ENCODE measurements around the gene RPS8.
A peak's percentile ranks its signal among the peaks of the same experiment; 100 is the strongest.
"Not testable (repeated sequence)": the region's sequence is repeated elsewhere in the genome, so short reads cannot be mapped to it uniquely, and the experiment has no call there.

Gene RPS8

DNA sequence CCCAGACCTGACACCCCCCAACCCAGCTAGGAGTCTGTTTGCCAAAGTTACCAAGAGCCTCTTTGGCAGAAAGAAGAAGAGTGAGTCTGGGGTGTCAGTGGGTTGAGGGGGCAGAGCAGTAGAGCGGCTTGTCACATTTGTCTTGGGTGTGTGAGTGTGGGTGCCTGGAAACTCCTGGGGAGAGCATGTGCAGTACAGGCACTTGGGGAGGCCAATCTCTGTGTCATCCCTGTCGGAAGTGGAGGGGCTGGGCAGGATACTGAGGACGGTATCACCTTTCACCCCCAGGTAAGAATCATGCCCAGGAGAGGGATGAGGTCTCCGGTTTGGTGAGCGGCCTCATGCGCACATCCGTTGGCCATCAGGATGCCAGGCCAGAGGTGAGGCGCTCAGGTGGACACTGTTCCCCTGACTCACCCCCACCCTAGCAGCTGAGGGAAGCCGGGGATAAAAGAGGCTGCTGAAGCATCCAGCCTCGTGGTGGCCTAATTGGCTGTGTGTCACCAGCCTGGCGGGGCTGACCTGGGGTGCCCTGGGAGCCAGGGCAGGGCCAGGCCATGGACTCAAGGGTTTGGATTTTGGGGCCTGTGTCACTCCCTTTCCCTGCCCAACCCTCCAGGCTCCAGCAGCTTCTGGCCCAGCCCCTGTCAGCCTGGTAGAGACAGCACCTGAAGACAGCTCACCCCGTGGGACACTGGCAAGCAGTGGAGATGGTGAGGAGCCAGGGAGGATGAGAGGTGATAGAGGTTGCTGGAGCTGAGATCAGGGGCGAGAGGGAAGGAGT lies 28.2 kb downstream of the RPS8 start:
- DNase-seq, result no peak

DNA sequence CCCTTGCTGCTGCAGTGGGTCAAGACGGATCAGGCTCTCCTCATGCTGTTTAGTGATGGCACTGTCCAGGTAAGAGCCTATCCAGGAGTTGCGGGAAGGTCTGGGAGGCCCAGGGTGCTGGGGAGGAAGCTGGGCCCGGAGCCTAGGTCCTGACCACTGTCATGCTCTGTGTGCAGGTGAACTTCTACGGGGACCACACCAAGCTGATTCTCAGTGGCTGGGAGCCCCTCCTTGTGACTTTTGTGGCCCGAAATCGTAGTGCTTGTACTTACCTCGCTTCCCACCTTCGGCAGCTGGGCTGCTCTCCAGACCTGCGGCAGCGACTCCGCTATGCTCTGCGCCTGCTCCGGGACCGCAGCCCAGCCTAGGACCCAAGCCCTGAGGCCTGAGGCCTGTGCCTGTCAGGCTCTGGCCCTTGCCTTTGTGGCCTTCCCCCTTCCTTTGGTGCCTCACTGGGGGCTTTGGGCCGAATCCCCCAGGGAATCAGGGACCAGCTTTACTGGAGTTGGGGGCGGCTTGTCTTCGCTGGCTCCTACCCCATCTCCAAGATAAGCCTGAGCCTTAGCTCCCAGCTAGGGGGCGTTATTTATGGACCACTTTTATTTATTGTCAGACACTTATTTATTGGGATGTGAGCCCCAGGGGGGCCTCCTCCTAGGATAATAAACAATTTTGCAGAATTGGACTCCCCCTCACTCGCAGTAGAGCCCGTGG lies 30.1 kb downstream of the RPS8 start:
- no peak for DNase-seq

DNA sequence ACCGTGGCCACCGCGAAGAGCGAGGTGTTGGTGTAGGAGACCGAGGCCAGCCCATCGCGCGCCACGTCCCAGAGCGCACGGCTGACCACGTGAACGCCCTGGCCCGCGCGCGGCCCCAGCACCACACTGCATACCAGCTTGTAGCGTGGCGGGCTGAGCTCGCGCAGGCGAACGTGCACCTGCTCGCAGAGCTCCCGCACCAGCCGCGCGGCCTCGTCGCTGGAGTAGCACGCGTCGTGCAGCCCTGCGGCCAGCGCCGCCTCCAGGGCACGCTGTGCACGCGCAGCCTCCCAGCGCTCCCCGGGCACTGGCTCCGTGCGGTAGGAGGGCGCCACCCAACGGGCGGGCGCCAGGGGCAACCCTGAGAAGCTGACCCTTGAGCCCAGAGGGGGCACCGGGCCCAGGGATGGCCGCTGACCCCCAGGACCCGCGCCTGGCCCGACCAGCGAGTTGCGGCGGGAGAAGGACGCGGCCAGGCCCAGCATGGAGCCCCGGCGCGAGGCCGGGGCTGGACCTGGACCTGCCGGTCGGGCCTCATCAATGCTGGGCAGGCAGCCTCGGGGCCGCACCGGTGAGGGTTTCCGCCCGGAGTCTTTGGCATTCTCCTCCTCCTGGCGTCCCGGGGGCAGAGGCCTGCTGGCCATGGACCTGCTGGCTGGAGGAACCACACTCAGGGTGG lies 30.8 kb downstream of the RPS8 start:
- DNase-seq, result no peak

DNA sequence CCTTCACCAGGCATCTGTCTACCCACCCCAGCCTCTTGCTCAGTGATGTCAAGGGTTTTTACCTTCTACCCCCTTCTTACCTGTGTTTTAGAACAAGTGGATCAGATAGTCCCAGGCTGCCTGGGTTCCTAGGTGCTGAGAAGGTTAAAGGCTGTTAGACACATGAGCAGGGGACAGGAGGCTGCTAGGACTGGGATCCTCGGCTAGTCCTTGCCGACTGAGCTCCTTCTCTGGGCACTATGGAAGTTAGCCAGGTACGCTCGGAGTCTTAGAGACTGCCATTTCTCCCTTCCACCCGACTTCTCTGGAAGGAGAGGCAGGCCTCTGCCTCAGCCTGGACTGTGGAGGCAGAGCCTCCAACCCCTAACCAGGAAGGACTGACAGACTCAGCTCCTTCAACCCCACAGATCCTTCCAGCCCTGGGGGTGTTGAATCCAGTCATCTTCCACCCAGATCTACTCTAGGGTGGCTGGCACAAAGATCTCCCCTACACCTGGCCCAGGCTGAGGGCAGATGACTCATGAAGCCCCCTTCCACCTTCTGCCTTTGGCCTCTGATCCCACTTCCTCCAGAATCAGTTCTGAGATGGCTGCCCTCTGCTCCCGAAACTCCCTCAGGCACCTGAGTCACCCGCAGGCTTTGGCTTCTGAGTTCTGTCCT lies 31.5 kb downstream of the RPS8 start, which contains the start of gene DYNLT4:
Gene DYNLT4, minus strand, starts transcription at position 648 of the 660 bp plus-strand sequence. CDS start 683 bp downstream, outside the sequence.
- DNase-seq, result no peak

DNA sequence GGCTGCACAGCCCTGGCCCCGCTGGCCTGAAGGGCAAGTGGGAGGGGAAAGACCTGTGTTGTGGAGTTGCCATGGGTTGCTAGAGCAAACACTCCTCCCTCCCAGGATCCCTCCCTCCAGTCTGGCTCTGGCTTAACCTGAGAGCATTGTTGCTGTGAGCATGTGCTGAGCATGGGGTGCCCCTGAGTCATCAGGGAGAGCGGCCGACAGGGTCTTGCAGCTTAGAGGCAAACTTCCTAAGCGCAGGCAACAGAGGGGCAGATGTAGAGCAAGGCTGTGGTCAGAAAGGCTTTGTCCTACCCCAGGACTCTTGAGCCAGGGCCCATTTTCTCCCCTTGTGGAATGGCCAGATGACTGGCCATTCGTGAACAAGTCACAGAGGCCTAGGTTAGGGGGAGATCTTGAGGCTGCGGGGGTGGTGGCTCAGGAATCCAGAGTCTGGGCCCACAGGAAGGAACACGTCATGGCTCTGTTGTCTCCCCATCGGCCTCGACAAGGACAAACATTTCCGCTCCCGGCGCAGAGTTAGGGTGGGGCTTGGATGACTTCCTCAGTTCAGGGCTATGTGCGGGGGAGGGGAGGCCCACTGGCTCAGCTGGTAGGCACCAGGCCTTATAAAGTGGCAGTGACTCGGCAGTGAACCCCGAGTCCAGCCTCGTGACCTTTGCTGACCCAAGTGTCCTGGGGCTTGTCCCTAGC lies 32.2 kb downstream of the RPS8 start:
- DNase-seq, result peak; percentile 80

DNA sequence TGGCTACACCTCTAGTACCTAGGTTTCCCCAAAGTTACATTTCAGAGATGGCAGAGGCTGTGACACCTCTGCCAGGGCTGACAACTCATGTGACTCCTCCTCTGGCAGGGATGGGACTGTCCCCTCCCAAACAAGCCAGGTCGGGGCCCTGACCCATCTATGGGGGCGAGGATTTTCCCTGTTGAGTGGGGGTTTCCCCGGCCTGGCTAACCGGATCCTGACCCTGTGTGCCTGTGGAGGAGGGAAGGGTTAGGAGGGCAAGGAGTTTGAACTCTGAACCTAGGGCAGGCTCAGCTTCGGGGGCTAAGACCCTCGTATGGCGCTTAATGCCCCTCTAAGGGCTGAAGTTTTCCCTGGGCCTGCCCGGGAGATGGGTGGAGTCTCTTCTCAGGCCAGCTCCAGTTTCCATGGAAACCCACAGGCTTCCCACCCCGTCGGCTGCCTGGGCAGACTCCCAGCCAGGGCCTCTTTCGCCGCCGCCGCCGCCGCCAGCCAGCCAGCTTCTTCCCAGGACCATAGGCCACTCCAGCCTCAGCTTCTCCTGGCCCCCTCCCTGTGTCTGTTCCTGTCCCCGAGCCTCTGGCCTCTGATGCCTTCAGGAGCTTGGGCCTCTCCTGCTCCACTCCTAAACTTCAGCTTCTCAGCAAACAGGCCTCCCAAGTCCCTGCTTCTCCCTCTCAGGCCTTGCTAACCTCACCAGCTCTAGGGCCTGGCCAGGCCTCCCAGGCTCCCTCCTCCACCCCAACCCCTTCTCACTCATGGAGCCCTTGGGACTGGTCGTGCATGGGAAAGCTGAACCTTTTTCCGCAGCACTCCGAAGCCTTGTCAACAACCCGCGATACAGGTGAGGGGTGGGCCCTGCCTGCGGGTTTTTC lies 33.0 kb downstream of the RPS8 start, which contains the start of gene BTBD19:
Gene BTBD19, plus strand, starts transcription at position 461 of the 875 bp plus-strand sequence. Its CDS starts 298 bp downstream, at position 759.
- peak; percentile 77 for DNase-seq

DNA sequence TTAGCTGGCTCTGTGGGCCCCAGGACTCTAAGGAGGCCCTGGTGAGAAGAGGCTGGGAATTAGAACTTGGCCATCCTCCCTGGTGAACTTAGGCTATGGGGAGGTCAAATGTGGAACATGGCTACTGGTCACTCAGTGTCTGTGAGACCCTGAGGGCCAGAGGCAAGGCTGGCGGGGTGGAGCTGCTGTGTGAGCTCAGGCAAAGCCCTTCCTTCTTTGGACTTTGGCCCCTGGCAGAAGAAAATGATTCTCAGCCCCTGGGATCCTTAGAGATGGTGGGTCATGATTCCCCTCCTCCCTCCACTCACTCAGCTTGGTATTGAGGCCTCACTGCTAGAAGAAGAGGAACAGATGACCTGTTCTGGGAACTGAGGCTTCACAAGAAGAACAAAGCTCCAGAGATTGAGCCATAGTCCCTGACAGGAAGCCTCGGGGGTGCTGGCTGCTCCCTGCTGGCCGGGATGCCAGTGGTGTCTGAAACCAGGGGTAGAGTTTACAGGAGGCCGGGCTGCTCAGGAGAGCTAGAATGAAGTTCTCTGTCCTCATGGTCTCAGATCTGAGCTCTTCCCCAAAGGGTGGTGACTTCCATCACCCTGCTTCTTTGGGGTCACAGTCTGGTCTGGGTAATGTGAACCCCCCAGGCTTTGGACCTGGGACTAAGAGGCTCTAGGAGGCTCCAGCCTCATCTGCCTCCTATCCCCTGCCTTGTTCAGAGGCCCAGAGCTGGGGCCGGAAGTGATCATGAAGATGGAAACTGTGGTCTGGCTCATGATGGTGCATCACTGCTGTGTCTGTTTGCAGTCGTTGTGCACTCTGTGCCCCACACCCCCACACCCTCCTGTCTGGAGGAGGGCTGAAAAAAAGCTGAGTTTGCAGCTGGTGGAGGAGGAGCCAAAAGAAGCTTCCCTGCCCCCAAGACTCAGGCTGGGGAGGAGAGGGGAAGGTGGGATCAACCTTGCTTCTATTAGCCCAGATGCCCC lies 33.9 kb downstream of the RPS8 start:
- peak; percentile 77 for DNase-seq

DNA sequence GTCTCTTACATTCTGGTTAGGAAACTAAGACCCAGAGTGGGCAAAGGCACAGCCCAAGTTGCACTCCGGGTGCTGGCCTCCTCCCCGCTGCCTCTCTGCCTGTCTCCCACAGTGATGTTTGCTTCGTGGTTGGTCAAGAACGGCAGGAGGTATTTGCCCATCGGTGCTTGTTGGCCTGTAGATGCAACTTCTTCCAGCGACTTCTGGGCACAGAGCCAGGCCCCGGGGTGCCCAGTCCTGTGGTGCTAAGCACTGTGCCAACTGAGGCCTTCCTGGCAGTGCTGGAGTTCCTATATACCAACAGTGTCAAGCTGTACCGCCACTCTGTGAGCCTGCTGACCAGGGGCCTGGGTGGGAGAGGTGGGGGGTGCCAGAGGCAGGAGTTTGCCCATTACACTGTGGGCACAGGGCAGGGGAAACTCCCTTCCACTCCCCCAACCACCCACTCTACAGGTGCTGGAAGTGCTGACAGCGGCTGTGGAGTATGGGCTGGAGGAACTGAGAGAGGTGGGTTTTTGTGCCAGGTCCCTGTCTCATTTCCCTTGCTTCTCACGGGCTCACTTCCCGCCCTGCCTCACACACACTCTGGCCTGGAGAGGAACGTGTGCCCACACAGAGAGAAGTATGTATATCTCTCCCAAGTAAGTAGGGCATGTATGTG lies 34.9 kb downstream of the RPS8 start:
- no peak for DNase-seq

DNA sequence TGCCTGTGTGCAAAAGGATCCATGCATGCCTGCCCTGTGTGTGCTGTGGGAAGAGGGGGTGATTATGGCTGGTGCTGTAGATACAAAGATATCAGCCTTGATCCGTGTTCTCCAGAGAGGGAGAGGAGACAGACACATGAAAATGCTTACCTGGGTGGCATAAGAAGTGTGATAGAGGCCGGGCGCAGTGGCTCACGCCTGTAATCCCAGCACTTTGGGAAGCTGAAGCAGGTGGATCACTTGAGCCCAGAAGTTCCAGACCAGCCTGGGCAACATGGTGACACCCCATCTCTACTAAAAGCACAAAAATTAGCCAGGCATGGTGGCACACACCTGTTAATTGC lies 35.4 kb downstream of the RPS8 start:
- not testable (repeated sequence) for DNase-seq

DNA sequence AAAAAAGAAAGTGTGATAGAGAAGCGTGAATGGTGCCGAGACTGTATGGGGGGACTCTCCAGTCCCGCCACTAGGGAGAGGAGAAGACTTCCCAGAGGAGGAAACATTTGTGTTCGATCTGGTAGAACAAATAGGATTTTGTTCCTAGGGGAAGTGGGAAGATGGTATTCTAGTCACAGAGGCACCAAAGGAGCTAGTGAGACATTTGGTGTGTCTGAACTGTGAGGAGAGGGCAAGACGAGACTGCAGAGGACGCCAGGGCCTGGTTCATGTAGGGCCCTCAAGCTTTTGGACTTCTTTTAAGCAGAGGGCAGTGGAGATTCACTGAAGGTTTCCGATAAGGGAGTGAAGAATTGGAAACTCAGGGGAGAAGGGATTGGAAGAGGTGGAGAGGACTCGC lies 35.9 kb downstream of the RPS8 start:
- no peak for DNase-seq

DNA sequence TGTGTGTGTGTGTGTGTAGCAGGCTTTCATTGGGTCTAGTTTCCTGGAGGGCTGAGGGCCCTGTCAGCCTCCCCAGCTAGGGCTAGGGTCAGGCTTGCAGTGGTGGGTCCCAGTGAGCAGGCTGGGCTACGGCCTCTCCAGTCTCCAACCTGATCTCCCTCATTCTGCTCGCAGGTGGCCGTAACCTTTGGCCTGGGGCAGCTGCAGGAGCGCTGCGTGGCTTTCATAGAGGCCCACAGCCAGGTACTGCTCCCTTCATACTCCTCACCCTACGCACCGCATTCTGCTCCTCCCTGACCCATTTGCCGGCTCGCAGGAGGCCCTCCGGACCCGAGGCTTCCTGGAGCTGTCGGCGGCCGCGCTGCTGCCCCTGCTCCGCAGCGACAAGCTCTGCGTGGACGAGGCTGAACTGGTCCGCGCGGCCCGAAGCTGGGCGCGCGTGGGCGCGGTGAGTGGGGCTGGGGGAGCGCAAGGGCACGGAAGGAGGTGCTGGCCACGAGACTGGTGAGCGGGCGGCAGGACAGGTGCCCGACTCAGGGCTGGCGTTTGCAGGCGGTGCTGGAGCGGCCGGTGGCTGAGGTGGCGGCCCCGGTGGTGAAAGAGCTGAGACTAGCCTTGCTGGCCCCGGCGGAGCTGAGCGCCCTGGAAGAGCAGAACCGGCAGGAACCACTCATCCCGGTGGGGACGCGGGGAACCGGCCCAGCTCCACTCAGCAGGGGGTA lies 37.6 kb downstream of the RPS8 start:
- no peak for DNase-seq

DNA sequence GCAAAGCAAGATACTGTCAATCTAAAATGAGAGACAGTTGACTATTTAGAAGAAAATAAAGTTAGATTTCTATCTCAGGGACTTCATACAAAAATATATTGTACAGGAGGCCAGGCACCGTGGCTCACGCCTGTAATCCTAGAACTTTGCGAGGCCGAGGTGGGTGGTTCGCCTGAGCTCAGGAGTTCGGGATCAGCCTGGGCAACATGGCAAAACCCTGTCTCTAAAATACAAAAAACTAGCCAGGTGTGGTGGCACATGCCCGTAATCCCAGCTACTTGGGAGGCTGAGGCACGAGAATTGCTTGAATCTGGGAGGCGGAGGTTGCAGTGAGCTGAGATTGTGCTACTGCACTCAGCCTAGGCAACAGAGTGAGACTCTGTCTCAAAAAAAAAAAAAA lies 40.6 kb downstream of the RPS8 start:
- not testable (repeated sequence) for DNase-seq

DNA sequence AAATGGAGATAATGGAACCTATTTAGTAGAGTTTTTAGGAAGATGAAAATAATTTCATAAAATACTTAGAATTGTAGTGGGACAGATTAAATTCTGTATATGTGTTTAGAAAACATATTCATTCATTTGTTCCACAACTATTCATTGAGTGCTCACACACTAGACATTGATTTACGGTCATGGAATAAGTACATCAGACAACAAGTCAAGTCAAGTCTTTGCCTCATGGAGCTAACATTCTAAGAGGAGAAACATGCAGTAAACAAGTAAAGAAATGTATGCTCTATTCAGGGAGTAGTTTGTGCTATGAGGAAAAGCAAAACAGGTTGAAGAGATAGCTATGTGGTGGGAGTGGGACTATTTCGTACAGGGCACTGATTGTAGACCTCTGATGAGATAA lies 42.0 kb downstream of the RPS8 start:
- no peak for DNase-seq

DNA sequence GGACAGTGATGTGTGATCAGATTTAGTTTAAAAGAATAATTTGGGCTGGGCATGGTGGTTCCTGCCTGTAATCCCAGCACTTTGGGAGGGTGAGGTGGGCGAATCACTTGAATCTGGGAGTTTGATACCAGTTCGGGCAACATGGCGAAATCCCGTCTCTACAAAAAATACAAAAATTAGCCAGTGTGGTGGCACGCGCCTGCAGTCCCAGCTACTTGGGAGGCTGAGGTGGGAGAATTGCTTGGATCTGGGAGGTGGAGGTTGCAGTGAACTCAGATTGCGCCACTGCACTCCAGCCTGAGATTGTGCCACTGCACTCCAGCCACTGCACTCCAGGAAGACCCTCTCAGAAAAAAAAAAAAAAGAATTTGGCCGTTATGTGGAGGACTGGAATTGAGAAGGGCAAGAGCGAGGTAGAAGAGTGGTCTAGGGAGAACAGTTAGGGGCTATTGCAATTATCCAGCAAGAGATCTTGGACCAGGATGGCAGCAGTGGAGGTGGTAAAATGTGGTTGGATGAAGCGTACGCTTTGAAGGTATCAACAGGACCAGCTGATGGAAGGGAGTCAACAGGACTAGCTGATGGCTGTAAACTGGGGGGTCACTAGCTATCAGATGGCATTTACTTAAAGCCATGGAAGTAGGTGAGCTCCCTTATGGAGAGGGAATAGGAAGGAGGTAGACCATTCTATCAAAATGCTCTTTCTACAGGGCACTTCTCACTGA lies 42.6 kb downstream of the RPS8 start:
- no peak for DNase-seq

DNA sequence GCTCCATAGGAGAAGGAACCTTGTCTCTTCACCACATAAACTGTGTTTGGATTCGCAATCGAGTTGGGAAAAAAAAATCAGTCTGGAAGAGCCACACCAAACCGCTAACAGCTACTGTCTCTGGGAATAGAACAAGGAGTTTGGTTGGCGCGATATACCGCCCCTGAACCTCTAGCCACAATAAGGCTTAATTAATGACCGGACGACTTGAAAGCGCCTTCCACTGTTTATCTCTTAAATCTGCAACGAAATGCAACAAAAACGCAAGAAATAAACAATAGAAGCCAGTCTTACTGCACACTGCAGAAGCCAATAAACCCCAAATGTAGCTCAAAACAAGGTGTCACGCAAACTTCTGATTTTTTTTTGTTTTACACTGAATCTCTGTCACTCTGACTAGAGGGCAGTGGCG lies 43.9 kb downstream of the RPS8 start:
- no peak for DNase-seq

DNA sequence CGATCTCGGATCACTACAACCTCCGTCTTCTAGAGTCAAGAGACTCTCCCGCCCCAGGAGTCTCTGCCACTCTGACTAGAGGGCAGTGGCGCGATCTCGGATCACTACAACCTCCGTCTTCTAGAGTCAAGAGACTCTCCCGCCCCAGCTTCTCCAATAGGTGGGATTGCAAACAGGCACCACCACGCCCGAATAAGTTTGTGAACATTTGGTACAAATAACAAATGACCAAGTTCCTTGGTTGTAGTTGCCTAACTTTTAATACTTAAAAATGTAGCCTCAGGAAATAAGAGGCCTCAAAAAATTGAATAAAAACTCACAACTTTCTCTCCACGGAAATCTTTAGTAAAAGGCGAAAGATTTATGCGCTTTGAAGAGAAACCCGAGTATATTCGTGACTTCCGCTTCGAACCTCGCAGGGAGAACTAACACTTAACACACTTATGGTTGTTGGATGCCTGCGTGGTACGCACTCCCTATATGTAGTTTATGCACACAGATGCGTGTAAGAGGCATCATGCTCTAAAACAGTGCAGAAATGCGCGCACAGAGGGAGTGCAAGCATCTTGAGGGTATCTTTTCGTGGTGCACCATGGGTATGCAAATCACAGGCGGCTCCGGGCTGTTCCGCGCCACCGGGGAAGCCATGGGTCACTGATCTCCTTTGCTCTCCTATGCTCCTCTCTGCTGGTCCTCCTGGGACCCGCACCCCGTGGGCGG lies 44.4 kb downstream of the RPS8 start:
- DNase-seq, result peak; percentile 73
